Measurements from ENCODE around the gene TOP3B.

The TOP3B gene

DNA sequence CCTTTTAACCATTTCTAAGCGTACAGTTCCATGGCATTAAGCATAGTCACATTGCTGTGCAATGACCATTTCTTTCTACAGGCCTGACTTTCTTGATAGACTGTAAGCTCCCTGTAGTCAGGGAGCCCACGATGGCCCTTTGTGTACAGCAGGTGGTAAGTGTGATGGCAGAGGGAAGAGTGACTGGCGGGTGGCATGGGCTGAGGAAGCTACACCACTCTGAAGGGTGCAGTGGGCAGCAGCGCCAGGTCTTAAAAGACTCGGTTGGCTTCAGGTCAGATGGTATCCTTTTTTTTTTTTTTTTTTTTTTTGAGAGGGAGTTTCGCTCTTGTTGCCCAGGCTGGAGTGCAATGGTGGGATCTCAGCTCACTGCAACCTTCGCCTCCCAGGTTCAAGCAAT is 31.5 kb downstream of the TOP3B start:
- ATAC-seq, result no peak

DNA sequence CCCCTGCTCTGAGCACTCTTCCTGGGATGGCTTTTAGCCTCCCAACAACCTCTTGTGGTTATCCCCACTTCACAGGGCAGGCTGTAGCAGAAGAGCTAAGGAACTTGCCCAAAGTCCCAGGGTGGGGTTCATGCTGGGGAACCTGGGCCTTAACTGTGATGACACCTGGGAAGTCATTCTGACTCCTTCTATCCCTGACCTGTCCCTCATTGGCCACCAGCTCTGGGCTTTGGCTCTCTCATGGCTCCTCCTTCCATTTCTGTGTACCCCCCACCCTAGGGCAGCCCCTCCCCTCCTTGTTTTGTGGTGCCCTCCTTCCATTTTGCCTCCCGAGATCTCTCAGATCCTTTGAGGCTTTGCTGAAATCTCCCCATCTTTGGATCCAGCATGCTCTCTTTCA is 32.6 kb downstream of the TOP3B start:
- TF ChIP-seq CSDC2 (CRISPR knock-in tag; IDR thresholded peaks at IDR 0.05) (no peak), ZFP30 (CRISPR knock-in tag; IDR thresholded peaks at IDR 0.05) (no peak), RARB (CRISPR knock-in tag; IDR thresholded peaks at IDR 0.05) (no peak)
- no peak for ATAC-seq

More for the DNA sequence above, 31.5 kb downstream of the TOP3B start:
- TF ChIP-seq TCF4 (CRISPR knock-in tag; IDR thresholded peaks at IDR 0.05; ENCODE audit: borderline replicate concordance) (no peak), ZNF70 (CRISPR knock-in tag; IDR thresholded peaks at IDR 0.05) (no peak), ZFP3 (CRISPR knock-in tag; IDR thresholded peaks at IDR 0.05) (no peak), OSR1 (CRISPR knock-in tag; IDR thresholded peaks at IDR 0.05) (no peak), ZNF565 (CRISPR knock-in tag; conservative IDR thresholded peaks at IDR 0.05; ENCODE audit: low read depth) (no peak), CSDC2 (CRISPR knock-in tag; IDR thresholded peaks at IDR 0.05) (no peak), PPARA (CRISPR knock-in tag; IDR thresholded peaks at IDR 0.05; ENCODE audit: borderline replicate concordance) (no peak), ZFP30 (CRISPR knock-in tag; IDR thresholded peaks at IDR 0.05) (no peak), TOX (CRISPR knock-in tag; IDR thresholded peaks at IDR 0.05; ENCODE audit: borderline replicate concordance) (no peak), SNAI2 (CRISPR knock-in tag; IDR thresholded peaks at IDR 0.05) (no peak), ZC3H10 (CRISPR knock-in tag; IDR thresholded peaks at IDR 0.05) (no peak), BACH2 (CRISPR knock-in tag; IDR thresholded peaks at IDR 0.05; ENCODE audit: borderline replicate concordance) (no peak), ESRRG (CRISPR knock-in tag; IDR thresholded peaks at IDR 0.05) (no peak), ARNTL (CRISPR knock-in tag; IDR thresholded peaks at IDR 0.05; ENCODE audit: borderline replicate concordance, low read depth) (no peak)
- TF ChIP-seq, protein P1, sequence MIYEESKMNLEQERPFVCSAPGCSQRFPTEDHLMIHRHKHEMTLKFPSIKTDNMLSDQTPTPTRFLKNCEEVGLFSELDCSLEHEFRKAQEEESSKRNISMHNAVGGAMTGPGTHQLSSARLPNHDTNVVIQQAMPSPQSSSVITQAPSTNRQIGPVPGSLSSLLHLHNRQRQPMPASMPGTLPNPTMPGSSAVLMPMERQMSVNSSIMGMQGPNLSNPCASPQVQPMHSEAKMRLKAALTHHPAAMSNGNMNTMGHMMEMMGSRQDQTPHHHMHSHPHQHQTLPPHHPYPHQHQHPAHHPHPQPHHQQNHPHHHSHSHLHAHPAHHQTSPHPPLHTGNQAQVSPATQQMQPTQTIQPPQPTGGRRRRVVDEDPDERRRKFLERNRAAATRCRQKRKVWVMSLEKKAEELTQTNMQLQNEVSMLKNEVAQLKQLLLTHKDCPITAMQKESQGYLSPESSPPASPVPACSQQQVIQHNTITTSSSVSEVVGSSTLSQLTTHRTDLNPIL (CRISPR knock-in tag; IDR thresholded peaks at IDR 0.05; ENCODE audit: low read depth), result no peak
- TF ChIP-seq, protein P2, sequence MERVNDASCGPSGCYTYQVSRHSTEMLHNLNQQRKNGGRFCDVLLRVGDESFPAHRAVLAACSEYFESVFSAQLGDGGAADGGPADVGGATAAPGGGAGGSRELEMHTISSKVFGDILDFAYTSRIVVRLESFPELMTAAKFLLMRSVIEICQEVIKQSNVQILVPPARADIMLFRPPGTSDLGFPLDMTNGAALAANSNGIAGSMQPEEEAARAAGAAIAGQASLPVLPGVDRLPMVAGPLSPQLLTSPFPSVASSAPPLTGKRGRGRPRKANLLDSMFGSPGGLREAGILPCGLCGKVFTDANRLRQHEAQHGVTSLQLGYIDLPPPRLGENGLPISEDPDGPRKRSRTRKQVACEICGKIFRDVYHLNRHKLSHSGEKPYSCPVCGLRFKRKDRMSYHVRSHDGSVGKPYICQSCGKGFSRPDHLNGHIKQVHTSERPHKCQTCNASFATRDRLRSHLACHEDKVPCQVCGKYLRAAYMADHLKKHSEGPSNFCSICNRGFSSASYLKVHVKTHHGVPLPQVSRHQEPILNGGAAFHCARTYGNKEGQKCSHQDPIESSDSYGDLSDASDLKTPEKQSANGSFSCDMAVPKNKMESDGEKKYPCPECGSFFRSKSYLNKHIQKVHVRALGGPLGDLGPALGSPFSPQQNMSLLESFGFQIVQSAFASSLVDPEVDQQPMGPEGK (CRISPR knock-in tag; IDR thresholded peaks at IDR 0.05; ENCODE audit: borderline replicate concordance), result no peak
- TF ChIP-seq, protein P3, sequence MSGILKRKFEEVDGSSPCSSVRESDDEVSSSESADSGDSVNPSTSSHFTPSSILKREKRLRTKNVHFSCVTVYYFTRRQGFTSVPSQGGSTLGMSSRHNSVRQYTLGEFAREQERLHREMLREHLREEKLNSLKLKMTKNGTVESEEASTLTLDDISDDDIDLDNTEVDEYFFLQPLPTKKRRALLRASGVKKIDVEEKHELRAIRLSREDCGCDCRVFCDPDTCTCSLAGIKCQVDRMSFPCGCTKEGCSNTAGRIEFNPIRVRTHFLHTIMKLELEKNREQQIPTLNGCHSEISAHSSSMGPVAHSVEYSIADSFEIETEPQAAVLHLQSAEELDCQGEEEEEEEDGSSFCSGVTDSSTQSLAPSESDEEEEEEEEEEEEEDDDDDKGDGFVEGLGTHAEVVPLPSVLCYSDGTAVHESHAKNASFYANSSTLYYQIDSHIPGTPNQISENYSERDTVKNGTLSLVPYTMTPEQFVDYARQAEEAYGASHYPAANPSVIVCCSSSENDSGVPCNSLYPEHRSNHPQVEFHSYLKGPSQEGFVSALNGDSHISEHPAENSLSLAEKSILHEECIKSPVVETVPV (CRISPR knock-in tag; IDR thresholded peaks at IDR 0.05), result no peak
- TF ChIP-seq, protein P4, sequence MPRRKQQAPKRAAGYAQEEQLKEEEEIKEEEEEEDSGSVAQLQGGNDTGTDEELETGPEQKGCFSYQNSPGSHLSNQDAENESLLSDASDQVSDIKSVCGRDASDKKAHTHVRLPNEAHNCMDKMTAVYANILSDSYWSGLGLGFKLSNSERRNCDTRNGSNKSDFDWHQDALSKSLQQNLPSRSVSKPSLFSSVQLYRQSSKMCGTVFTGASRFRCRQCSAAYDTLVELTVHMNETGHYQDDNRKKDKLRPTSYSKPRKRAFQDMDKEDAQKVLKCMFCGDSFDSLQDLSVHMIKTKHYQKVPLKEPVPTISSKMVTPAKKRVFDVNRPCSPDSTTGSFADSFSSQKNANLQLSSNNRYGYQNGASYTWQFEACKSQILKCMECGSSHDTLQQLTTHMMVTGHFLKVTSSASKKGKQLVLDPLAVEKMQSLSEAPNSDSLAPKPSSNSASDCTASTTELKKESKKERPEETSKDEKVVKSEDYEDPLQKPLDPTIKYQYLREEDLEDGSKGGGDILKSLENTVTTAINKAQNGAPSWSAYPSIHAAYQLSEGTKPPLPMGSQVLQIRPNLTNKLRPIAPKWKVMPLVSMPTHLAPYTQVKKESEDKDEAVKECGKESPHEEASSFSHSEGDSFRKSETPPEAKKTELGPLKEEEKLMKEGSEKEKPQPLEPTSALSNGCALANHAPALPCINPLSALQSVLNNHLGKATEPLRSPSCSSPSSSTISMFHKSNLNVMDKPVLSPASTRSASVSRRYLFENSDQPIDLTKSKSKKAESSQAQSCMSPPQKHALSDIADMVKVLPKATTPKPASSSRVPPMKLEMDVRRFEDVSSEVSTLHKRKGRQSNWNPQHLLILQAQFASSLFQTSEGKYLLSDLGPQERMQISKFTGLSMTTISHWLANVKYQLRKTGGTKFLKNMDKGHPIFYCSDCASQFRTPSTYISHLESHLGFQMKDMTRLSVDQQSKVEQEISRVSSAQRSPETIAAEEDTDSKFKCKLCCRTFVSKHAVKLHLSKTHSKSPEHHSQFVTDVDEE (CRISPR knock-in tag; IDR thresholded peaks at IDR 0.05), result no peak
- TF ChIP-seq, protein P5, sequence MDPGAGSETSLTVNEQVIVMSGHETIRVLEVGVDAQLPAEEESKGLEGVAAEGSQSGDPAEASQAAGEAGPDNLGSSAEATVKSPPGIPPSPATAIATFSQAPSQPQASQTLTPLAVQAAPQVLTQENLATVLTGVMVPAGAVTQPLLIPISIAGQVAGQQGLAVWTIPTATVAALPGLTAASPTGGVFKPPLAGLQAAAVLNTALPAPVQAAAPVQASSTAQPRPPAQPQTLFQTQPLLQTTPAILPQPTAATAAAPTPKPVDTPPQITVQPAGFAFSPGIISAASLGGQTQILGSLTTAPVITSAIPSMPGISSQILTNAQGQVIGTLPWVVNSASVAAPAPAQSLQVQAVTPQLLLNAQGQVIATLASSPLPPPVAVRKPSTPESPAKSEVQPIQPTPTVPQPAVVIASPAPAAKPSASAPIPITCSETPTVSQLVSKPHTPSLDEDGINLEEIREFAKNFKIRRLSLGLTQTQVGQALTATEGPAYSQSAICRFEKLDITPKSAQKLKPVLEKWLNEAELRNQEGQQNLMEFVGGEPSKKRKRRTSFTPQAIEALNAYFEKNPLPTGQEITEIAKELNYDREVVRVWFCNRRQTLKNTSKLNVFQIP (CRISPR knock-in tag; IDR thresholded peaks at IDR 0.05; ENCODE audit: borderline replicate concordance, low read depth), result no peak

DNA sequence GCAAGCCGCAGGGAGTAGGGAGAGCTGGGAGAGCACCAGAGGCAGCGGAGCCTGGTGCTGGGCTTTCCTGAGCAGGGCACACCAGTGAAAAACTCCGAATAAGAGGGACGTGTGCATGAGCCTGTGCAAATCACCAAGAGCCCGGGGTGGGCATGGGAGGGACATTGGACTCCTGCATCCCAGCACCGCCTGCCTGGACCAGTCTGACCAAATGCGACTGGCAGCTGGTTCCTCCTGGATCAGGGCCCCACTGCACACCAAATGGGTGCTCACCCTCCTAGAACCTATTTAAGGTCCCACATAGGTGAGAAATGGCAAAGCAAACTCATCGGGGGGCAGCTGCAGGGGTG is 33.0 kb downstream of the TOP3B start:
- no peak for TF ChIP-seq CSDC2 (CRISPR knock-in tag; IDR thresholded peaks at IDR 0.05)
- TF ChIP-seq ZNF8 (CRISPR knock-in tag; IDR thresholded peaks at IDR 0.05), result no peak
- TF ChIP-seq, protein P3 (CRISPR knock-in tag; IDR thresholded peaks at IDR 0.05), result no peak
- TF ChIP-seq, protein P1 (CRISPR knock-in tag; IDR thresholded peaks at IDR 0.05; ENCODE audit: low read depth), result no peak
- TF ChIP-seq ZNF70 (CRISPR knock-in tag; IDR thresholded peaks at IDR 0.05), result no peak
- TF ChIP-seq ARNTL (CRISPR knock-in tag; IDR thresholded peaks at IDR 0.05; ENCODE audit: borderline replicate concordance, low read depth), result no peak
- no peak for ATAC-seq

Data from SK-N-SH treated with all-trans-retinoic acid at 6 μM for 48 hours (cell line).